Right lobe of liver (tissue), 6 donors: ENCODE data around the gene GPR3. TPM values are rescaled to one million over a fixed set of nuclear protein-coding genes. Genes with fewer than 3 reads are reported as not detected.
"Not testable (repeated sequence)": the region's sequence is repeated elsewhere in the genome, so short reads cannot be mapped to it uniquely, and the experiment has no call there.

Experiments used
- ATAC-seq, 4 donors: fragments of 200-7000 bp; cut with Tn5 transposase; one replicate each; pipeline ENCODE4 v1.9.1; 2020; ENCODE audit warnings: mild to moderate bottlenecking in 4 of 4, moderate library complexity in 4 of 4
- DNase-seq, 3 donors: peaks; one replicate each; pipeline ENCODE4 v3.0.0-alpha.2; 2020
- H3K27ac ChIP-seq, 3 donors: fragments of 200-600 bp; one replicate each; pipeline ENCODE4 v1.8.0; 2022
- H3K27me3 ChIP-seq, 2 donors: fragments of 200-600 bp; one replicate each; pipeline ENCODE4 v1.8.0; 2022
- H3K36me3 ChIP-seq, 4 donors: fragments of 200-600 bp; sonication (generic) in 1 of 4; one replicate each; pipeline versions ENCODE4 v1.5.1 to v1.8.0; 2017 to 2022; ENCODE audit warnings: control low read depth in 1 of 4
- H3K4me1 ChIP-seq, 4 donors: fragments of 200-600 bp; sonication (generic) in 1 of 4; one replicate each; pipeline versions ENCODE4 v1.5.1 to v1.8.0; 2017 to 2022; ENCODE audit warnings: control low read depth in 1 of 4
- H3K4me3 ChIP-seq, 3 donors: fragments of 200-600 bp; one replicate each; pipeline ENCODE4 v1.8.0; 2022
- H3K9me3 ChIP-seq, 4 donors: fragments of 200-600 bp; sonication (generic) in 1 of 4; one replicate each; pipeline versions ENCODE4 v1.5.1 to v1.8.0; 2017 to 2022; ENCODE audit warnings: control low read depth in 1 of 4
- CTCF ChIP-seq, 4 donors: fragments of 200-600 bp in 3 of 4; fragments of 450-650 bp in 1 of 4; IDR thresholded peaks; one replicate each; pipeline versions ENCODE4 v1.5.1 to v1.8.0; 2016 to 2022; ENCODE audit warnings: antibody characterized with exemption in 4 of 4, mild to moderate bottlenecking in 2 of 4
- POLR2A ChIP-seq: fragments of 450-650 bp; IDR thresholded peaks from one replicate; pipeline ENCODE4 v1.6.1; 2017; ENCODE audit warnings: antibody characterized with exemption, mild to moderate bottlenecking
- WGBS: methylation state at CpG from one replicate; pipeline ENCODE4 v1.1.6; 2018; ENCODE audit warnings: low coverage, low lambda C conversion rate; ENCODE audit not compliant: insufficient coverage; ENCODE audit errors: missing lambda C conversion rate; 5-methylcytosine and 5-hydroxymethylcytosine counted together
- intact Hi-C, 2 donors: fragments of 100-400 bp; cut with DNase I; formaldehyde crosslinking; loops; one replicate each; pipeline versions ENCODE4 v1.11.2 to v1.14.1; 2022
- total RNA-seq, 6 experiments: library from RNA; depleted of rRNA in 2 of 6; stranded (reverse); fragments of >200 nt in 2 of 6; fragmentation: NEBNext Ultra II Directional in 3 of 6; extraction: Animal tissue kit (Norgen Biotek cat#: 25700) in 3 of 6; gene quantifications; one replicate each; pipeline versions ENCODE4 v1.1.0 to v1.2.4, GENCODE V29; 2016 to 2023
- donor health status: DM: no; HTN: yes; CAD: no.
- donor health status: DM: no; HTN: no; CAD: no.
- donor health status: DM: no; HTN: no; CAD: no.
- donor health status: DM: no; HTN: yes; CAD: no.
- donor health status: DM: no; HTN: yes; CAD: no.

Gene GPR3
- total RNA-seq, 6 experiments from 2014 or later, result 0.19 to 0.43 TPM; not detected in 4

GRCh38 chr1:27381969-27382762, 10.3 kb upstream of the GPR3 start:
- no peak for DNase-seq
- H3K4me1 ChIP-seq, result no peaks in the 10 kb centered on the region

GRCh38 chr1:27383039-27383605, 9.3 kb upstream of the GPR3 start, which contains the start of gene CD164L2:
Gene CD164L2 (minus strand): TSS chr1:27383333. CDS start chr1:27383239, 94 bp downstream.
- 14% methylated on average over 4 of the region's 43 CpGs for WGBS
- peak in 1 of 3 donors; percentile 74 for DNase-seq
- no peak within 1 kb of the TSS for H3K4me3 ChIP-seq

More at GRCh38 chr1:27381969-27382762, 10.3 kb upstream of the GPR3 start:
- ATAC-seq, result no peak
- H3K36me3 ChIP-seq, result no peaks in the 10 kb centered on the region
- no peaks in the 10 kb centered on the region for H3K27me3 ChIP-seq
- no peak overlapping the region for H3K4me3 ChIP-seq
- H3K27ac ChIP-seq, result no peak overlapping the region
- H3K9me3 ChIP-seq, result no peaks in the 10 kb centered on the region
- 70% methylated on average over 7 of the region's 18 CpGs for WGBS
- intact Hi-C loops, result no loop called here
- TF ChIP-seq POLR2A (no peak), CTCF (IDR thresholded peaks at IDR 0.05) (no peak)

GRCh38 chr1:27383661-27384060, 8.8 kb upstream of the GPR3 start:
- intact Hi-C loops, result no loop called here
- TF ChIP-seq CTCF (IDR thresholded peaks at IDR 0.05), result no peak
- no peak for TF ChIP-seq POLR2A
- H3K27me3 ChIP-seq, result no peaks in the 10 kb centered on the region

More at GRCh38 chr1:27383039-27383605, 9.3 kb upstream of the GPR3 start, which contains the start of gene CD164L2:
- TF ChIP-seq POLR2A (no peak), CTCF (IDR thresholded peaks at IDR 0.05) (no peak)
- Histone ChIP-seq H3K9me3 (no peaks in the 10 kb centered on the region), H3K27ac (no peak within 1 kb of the TSS), H3K36me3 (no peaks in the 10 kb centered on the region), H3K27me3 (no peaks in the 10 kb centered on the region), H3K4me1 (no peaks in the 10 kb centered on the region)
- ATAC-seq, result peak; percentile 67 to 84 (median 68)
- intact Hi-C loops, result no loop called here

GRCh38 chr1:27384797-27385196, 7.6 kb upstream of the GPR3 start:
- 81% methylated on average over 3 of the region's 3 CpGs for WGBS
- H3K27ac ChIP-seq, ATAC-seq, H3K9me3 ChIP-seq, H3K27me3 ChIP-seq, intact Hi-C loops, DNase-seq, H3K4me3 ChIP-seq, H3K36me3 ChIP-seq, H3K4me1 ChIP-seq: not testable (repeated sequence)

More at GRCh38 chr1:27383661-27384060, 8.8 kb upstream of the GPR3 start:
- H3K27ac ChIP-seq, result no peak overlapping the region
- no peak for ATAC-seq
- no peaks in the 10 kb centered on the region for H3K9me3 ChIP-seq
- no peak for DNase-seq
- WGBS, result no CpG with 5 or more reads among the region's 13 CpGs
- H3K4me1 ChIP-seq, result no peaks in the 10 kb centered on the region
- H3K36me3 ChIP-seq, result no peaks in the 10 kb centered on the region
- H3K4me3 ChIP-seq, result no peak overlapping the region
